ENCODE measurements around the gene HTD2. TPM values are rescaled to one million over a fixed set of nuclear protein-coding genes. Genes with fewer than 3 reads are reported as not detected.
A peak's percentile ranks its signal among the peaks of the same experiment; 100 is the strongest.
"Not testable (repeated sequence)": the region's sequence is repeated elsewhere in the genome, so short reads cannot be mapped to it uniquely, and the experiment has no call there.

Gene HTD2
- total RNA-seq, 1 experiment from 2014 or later: 13.5 TPM

DNA sequence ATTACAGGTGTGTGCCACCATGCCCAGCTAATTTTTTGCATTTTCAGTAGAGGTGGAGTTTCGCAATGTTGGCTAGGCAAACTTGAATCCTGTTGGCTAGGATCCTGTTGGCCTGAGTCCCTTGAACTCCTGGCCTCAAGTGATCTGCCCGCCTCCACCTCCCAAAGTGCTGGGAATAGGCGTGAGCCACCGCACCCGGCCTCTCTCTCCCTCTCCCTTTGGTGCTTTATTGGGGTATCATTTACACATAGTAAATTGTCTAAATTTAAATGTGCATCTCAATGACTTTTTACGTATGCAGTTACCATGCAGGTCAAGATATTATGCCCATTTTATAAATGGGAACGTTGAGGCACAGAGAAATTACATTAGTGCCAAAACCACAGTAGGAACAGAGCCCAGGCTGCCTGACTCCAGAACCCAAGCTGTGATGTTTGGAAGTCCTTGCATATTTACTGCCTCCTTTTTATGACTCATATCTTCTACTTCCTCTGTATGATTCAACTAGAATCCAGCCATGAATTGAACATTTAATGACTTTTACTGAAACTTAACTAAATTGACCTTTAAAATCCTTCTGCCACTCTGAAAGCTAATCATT is 34.3 kb upstream of the HTD2 start (continued):
- TF ChIP-seq SIN3A (IDR thresholded peaks at IDR 0.05; ENCODE audit: low read depth): peak; percentile 52; the same call in 1 of the 2 replicates
- no peak for TF ChIP-seq POLR2A (IDR thresholded peaks at IDR 0.05; ENCODE audit: borderline replicate concordance, extremely low read depth, insufficient read depth, insufficient read length)
- peak; percentile 78; the same call in 1 of the 2 replicates for TF ChIP-seq SP1 (IDR thresholded peaks at IDR 0.05; ENCODE audit: low read depth)
- no peak for TF ChIP-seq ZNF274 (IDR thresholded peaks at IDR 0.05; ENCODE audit: low read depth, low read length)

DNA sequence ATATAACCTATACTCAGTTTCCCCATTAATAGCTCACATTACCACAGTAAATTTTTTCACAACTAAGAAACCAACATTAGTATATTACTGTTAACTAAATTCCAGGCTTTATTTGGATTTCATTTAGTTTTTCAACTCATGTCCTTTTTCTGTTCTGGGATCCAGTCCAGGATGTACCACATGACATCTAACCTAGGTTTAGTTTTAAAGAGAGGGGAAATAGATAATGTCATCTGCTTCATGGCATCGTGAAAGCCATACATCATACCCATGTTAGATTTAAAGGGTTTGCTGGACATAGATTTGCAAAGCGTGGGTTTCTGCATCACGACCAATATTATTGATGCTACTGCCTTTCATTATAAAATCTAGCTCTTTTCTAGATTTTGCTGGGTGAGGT is 33.4 kb upstream of the HTD2 start:
- no peaks in the 10 kb centered on the region for H3K9me2 ChIP-seq (ENCODE audit: insufficient read depth)
- POLR2A ChIA-PET: no interaction called here
- no peak for ATAC-seq
- H3K4me2 ChIP-seq (ENCODE audit: low read length): no peak overlapping the region; the same call in 1 of the 2 replicates
- H3K27ac ChIP-seq (ENCODE audit: low read depth, low read length): no peak overlapping the region; the same call in 1 of the 2 replicates
- no peaks in the 10 kb centered on the region for H4K20me1 ChIP-seq (ENCODE audit: insufficient read depth)
- H3K79me2 ChIP-seq (ENCODE audit: insufficient read depth, low read length): no peaks in the 10 kb centered on the region
- no peak for DNase-seq (ENCODE audit: low read depth, low spot score)
- H3K9me3 ChIP-seq (ENCODE audit: control insufficient read depth in 1 of 2, insufficient read depth in 1 of 2, low read depth in 1 of 2, low read length in 2 of 2): no peaks in the 10 kb centered on the region
- no peak overlapping the region for H2AFZ ChIP-seq (ENCODE audit: low read depth, low read length, poor library complexity, severe bottlenecking)
- peaks cover 11 to 25% of the 10 kb centered on the region in 2 experiments for H3K4me1 ChIP-seq (ENCODE audit: control insufficient read depth in 1 of 2, insufficient read depth in 2 of 2, low read length in 2 of 2)
- RAD21 ChIA-PET (ENCODE audit: low non-redundant PET in 1 of 2, low total read pairs in 2 of 2, uncharacterized antibody in 2 of 2, unreplicated experiment in 2 of 2): no interaction called here
- H3K27me3 ChIP-seq (ENCODE audit: insufficient read depth, low read length): no peaks in the 10 kb centered on the region
- no peaks in the 10 kb centered on the region for H3K36me3 ChIP-seq (ENCODE audit: control insufficient read depth in 1 of 2, insufficient read depth in 2 of 2, low read length in 2 of 2)
- CTCF ChIA-PET: interaction anchor here (1.2 to 3.4 kb wide), 2 partner anchors 33 to 55 kb away, joined by 3 to 14 read pairs; partner anchors contain the start of genes HTD2 and RPP14
- H3K9ac ChIP-seq (ENCODE audit: low read length): no peak overlapping the region
- no peak for TF ChIP-seq SIN3A (IDR thresholded peaks at IDR 0.05; ENCODE audit: low read depth)
- TF ChIP-seq, protein P1, sequence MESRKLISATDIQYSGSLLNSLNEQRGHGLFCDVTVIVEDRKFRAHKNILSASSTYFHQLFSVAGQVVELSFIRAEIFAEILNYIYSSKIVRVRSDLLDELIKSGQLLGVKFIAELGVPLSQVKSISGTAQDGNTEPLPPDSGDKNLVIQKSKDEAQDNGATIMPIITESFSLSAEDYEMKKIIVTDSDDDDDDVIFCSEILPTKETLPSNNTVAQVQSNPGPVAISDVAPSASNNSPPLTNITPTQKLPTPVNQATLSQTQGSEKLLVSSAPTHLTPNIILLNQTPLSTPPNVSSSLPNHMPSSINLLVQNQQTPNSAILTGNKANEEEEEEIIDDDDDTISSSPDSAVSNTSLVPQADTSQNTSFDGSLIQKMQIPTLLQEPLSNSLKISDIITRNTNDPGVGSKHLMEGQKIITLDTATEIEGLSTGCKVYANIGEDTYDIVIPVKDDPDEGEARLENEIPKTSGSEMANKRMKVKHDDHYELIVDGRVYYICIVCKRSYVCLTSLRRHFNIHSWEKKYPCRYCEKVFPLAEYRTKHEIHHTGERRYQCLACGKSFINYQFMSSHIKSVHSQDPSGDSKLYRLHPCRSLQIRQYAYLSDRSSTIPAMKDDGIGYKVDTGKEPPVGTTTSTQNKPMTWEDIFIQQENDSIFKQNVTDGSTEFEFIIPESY (IDR thresholded peaks at IDR 0.05; ENCODE audit: extremely low read depth, insufficient replicate concordance, low read length): no peak
- no peak for TF ChIP-seq FOSL1 (IDR thresholded peaks at IDR 0.05; ENCODE audit: low read depth)
- no peak for TF ChIP-seq CEBPB (IDR thresholded peaks at IDR 0.05; ENCODE audit: low read depth)
- TF ChIP-seq YY1 (IDR thresholded peaks at IDR 0.05; ENCODE audit: extremely low read depth, insufficient replicate concordance, low read depth, low read length): no peak
- intact Hi-C loops (cut with micrococcal nuclease): loop anchor here (2.0 kb wide), 1 partner anchor 36 kb away; the partner anchor contains the start of gene ABHD6
- no peak overlapping the region for H3K4me3 ChIP-seq (replicated peaks in 1 of 2; ENCODE audit: low read depth in 1 of 2, low read length in 2 of 2)
- no TSS peak for BruUV-seq (replicated peaks)

DNA sequence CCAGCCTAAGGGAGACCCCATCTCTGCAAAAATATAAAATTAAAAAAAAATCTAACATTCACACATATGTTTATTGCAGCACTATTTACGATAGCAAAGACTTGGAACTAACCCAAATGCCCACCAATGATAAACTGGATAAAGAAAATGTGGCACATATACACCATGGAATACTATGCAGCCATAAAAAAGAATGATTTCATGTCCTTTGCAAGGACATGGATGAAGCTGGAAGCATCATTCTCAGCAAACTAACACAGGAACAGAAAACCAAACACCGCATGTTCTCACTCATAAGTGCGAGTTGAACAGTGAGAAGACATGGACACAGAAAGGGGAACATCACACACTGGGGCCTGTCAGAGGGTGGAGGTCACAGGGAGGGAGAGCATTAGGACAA is 33.0 kb upstream of the HTD2 start:
- H3K79me2 ChIP-seq (ENCODE audit: insufficient read depth, low read length); H3K9me2 ChIP-seq (ENCODE audit: insufficient read depth); H4K20me1 ChIP-seq (ENCODE audit: insufficient read depth); H3K27ac ChIP-seq (ENCODE audit: low read depth, low read length); ATAC-seq; BruUV-seq (replicated peaks); H3K9ac ChIP-seq (ENCODE audit: low read length); H3K36me3 ChIP-seq (ENCODE audit: control insufficient read depth in 1 of 2, insufficient read depth in 2 of 2, low read length in 2 of 2); H3K4me2 ChIP-seq (ENCODE audit: low read length); DNase-seq (ENCODE audit: low read depth, low spot score); RAD21 ChIA-PET (ENCODE audit: low non-redundant PET in 1 of 2, low total read pairs in 2 of 2, uncharacterized antibody in 2 of 2, unreplicated experiment in 2 of 2); POLR2A ChIA-PET; H3K9me3 ChIP-seq (ENCODE audit: control insufficient read depth in 1 of 2, insufficient read depth in 1 of 2, low read depth in 1 of 2, low read length in 2 of 2); H3K27me3 ChIP-seq (ENCODE audit: insufficient read depth, low read length); H2AFZ ChIP-seq (ENCODE audit: low read depth, low read length, poor library complexity, severe bottlenecking); H3K4me3 ChIP-seq (replicated peaks in 1 of 2; ENCODE audit: low read depth in 1 of 2, low read length in 2 of 2): not testable (repeated sequence)
- peaks cover 11 to 25% of the 10 kb centered on the region in 2 experiments for H3K4me1 ChIP-seq (ENCODE audit: control insufficient read depth in 1 of 2, insufficient read depth in 2 of 2, low read length in 2 of 2)
- CTCF ChIA-PET: interaction anchor here (1.2 kb wide), 1 partner anchor 56 kb away, joined by 3 read pairs; no protein-coding TSS in a partner anchor
- intact Hi-C loops (cut with micrococcal nuclease): loop anchor here (2.0 kb wide), 1 partner anchor 37 kb away; the partner anchor contains the start of gene ABHD6
